ENCODE measurements around the gene ANKRD44. TPM values are rescaled to one million over a fixed set of nuclear protein-coding genes. Genes with fewer than 3 reads are reported as not detected.

The ANKRD44 gene
- total RNA-seq, 1 donor from 2014 or later: 8.1 TPM

GRCh38 chr2:197183355-197183754, 127.2 kb downstream of the ANKRD44 start:
- Mint-ChIP-seq H3K27ac (ENCODE audit: unreplicated experiment) (no peak overlapping the region), H3K27me3 (ENCODE audit: unreplicated experiment) (peaks cover 2% of the 10 kb centered on the region), H3K9me3 (ENCODE audit: unreplicated experiment) (no peaks in the 10 kb centered on the region), H3K4me3 (ENCODE audit: unreplicated experiment) (no peak overlapping the region), H3K4me1 (ENCODE audit: unreplicated experiment) (no peaks in the 10 kb centered on the region), H3K36me3 (ENCODE audit: low read depth, unreplicated experiment) (no peaks in the 10 kb centered on the region)
- TF ChIP-seq CTCF (IDR thresholded peaks at IDR 0.05; ENCODE audit: unreplicated experiment): no peak
- no peak for DNase-seq (ENCODE audit: low spot score)

GRCh38 chr2:197182668-197183067, 127.9 kb downstream of the ANKRD44 start:
- TF ChIP-seq CTCF (IDR thresholded peaks at IDR 0.05; ENCODE audit: unreplicated experiment): no peak
- no peaks in the 10 kb centered on the region for H3K4me1 Mint-ChIP-seq (ENCODE audit: unreplicated experiment)
- no peak overlapping the region for H3K4me3 Mint-ChIP-seq (ENCODE audit: unreplicated experiment)
- no peak for DNase-seq (ENCODE audit: low spot score)
- no peaks in the 10 kb centered on the region for H3K27me3 Mint-ChIP-seq (ENCODE audit: unreplicated experiment)
- no peaks in the 10 kb centered on the region for H3K9me3 Mint-ChIP-seq (ENCODE audit: unreplicated experiment)
- no peak overlapping the region for H3K27ac Mint-ChIP-seq (ENCODE audit: unreplicated experiment)
- no peaks in the 10 kb centered on the region for H3K36me3 Mint-ChIP-seq (ENCODE audit: low read depth, unreplicated experiment)

GRCh38 chr2:197181491-197181890, 129.1 kb downstream of the ANKRD44 start:
- Mint-ChIP-seq H3K9me3 (ENCODE audit: unreplicated experiment) (no peaks in the 10 kb centered on the region), H3K4me3 (ENCODE audit: unreplicated experiment) (no peak overlapping the region), H3K27me3 (ENCODE audit: unreplicated experiment) (no peaks in the 10 kb centered on the region), H3K27ac (ENCODE audit: unreplicated experiment) (no peak overlapping the region), H3K36me3 (ENCODE audit: low read depth, unreplicated experiment) (no peaks in the 10 kb centered on the region), H3K4me1 (ENCODE audit: unreplicated experiment) (no peaks in the 10 kb centered on the region)
- no peak for DNase-seq (ENCODE audit: low spot score)
- no peak for TF ChIP-seq CTCF (IDR thresholded peaks at IDR 0.05; ENCODE audit: unreplicated experiment)

GRCh38 chr2:197179744-197180498, 130.7 kb downstream of the ANKRD44 start:
- no peak for TF ChIP-seq CTCF (IDR thresholded peaks at IDR 0.05; ENCODE audit: unreplicated experiment)
- no peak for DNase-seq (ENCODE audit: low spot score)
- H3K27ac Mint-ChIP-seq (ENCODE audit: unreplicated experiment): no peak overlapping the region

GRCh38 chr2:197176522-197176921, 134.1 kb downstream of the ANKRD44 start:
- peaks cover 2% of the 10 kb centered on the region for H3K27me3 Mint-ChIP-seq (ENCODE audit: unreplicated experiment)
- H3K36me3 Mint-ChIP-seq (ENCODE audit: low read depth, unreplicated experiment): no peaks in the 10 kb centered on the region
- no peak overlapping the region for H3K4me3 Mint-ChIP-seq (ENCODE audit: unreplicated experiment)
- H3K9me3 Mint-ChIP-seq (ENCODE audit: unreplicated experiment): no peaks in the 10 kb centered on the region
- no peak for DNase-seq (ENCODE audit: low spot score)
- TF ChIP-seq CTCF (IDR thresholded peaks at IDR 0.05; ENCODE audit: unreplicated experiment): no peak
- no peak overlapping the region for H3K27ac Mint-ChIP-seq (ENCODE audit: unreplicated experiment)
- H3K4me1 Mint-ChIP-seq (ENCODE audit: unreplicated experiment): no peaks in the 10 kb centered on the region

More at GRCh38 chr2:197179744-197180498, 130.7 kb downstream of the ANKRD44 start:
- Mint-ChIP-seq H3K9me3 (ENCODE audit: unreplicated experiment) (no peaks in the 10 kb centered on the region), H3K4me3 (ENCODE audit: unreplicated experiment) (no peak overlapping the region), H3K4me1 (ENCODE audit: unreplicated experiment) (no peaks in the 10 kb centered on the region), H3K36me3 (ENCODE audit: low read depth, unreplicated experiment) (no peaks in the 10 kb centered on the region), H3K27me3 (ENCODE audit: unreplicated experiment) (no peaks in the 10 kb centered on the region)
